B cell (primary cell): ENCODE results near the gene RFTN2. TPM values are rescaled to one million over a fixed set of nuclear protein-coding genes. Genes with fewer than 3 reads are reported as not detected.

ENCODE experiments used
- ATAC-seq: fragments of 200-7000 bp; cut with Tn5 transposase; one replicate; pipeline ENCODE4 v1.10.0; 2021; ENCODE audit warnings: low read depth, mild to moderate bottlenecking, moderate number of reproducible peaks, moderate library complexity
- CTCF ChIA-PET: fragments of 350-600 bp; sonication (Branson Sonifier 250); formaldehyde crosslinking; loops from one replicate; lab custom pipeline; 2021; ENCODE audit warnings: antibody characterized with exemption, inconsistent platforms; lab: Charles Lee
- POLR2A ChIA-PET: fragments of 350-600 bp; sonication (Branson Sonifier 250); formaldehyde crosslinking; loops from one replicate; lab custom pipeline; 2021; ENCODE audit warnings: antibody characterized with exemption; lab: Charles Lee
- DNase-seq: peaks from one replicate; pipeline ENCODE4 v3.0.0; 2013
- H2AFZ ChIP-seq: 2 replicates; pipeline ENCODE4 v1.6.1; 2012; ENCODE audit warnings: mild to moderate bottlenecking, low read depth, low read length; ENCODE audit not compliant: insufficient read depth, poor library complexity, severe bottlenecking
- H3K27ac ChIP-seq, 2 donors: 1 replicate in 1 of 2; 2 replicates in 1 of 2; pipeline ENCODE4 v1.5.1; 2012 to 2013; ENCODE audit warnings: low read length in 2 of 2, mild to moderate bottlenecking in 2 of 2, moderate library complexity in 1 of 2
- H3K27me3 ChIP-seq, 4 experiments: fragments of 200-600 bp in 1 of 4; sonication (generic) in 1 of 4; replicated peaks in 1 of 4; 1 replicate in 2 of 4; 2 replicates in 2 of 4; pipeline versions ENCODE4 v1.6.1 to v1.7.0; 2013 to 2016; ENCODE audit warnings: low read length in 3 of 4, mild to moderate bottlenecking in 2 of 4, mixed read lengths in 1 of 4, moderate library complexity in 1 of 4; ENCODE audit not compliant: insufficient read depth in 4 of 4, control insufficient read depth in 3 of 4; ENCODE audit errors: control extremely low read depth in 1 of 4
- H3K36me3 ChIP-seq, 2 experiments: replicated peaks in 1 of 2; 1 replicate in 1 of 2; 2 replicates in 1 of 2; pipeline versions ENCODE4 v1.6.1 to v1.7.1; 2013; ENCODE audit warnings: low read length in 1 of 2; ENCODE audit not compliant: insufficient read depth in 2 of 2, control insufficient read depth in 1 of 2; ENCODE audit errors: control extremely low read depth in 1 of 2, extremely low read depth in 1 of 2
- H3K4me1 ChIP-seq, 2 donors: fragments of 200-600 bp in 1 of 2; sonication (generic) in 1 of 2; 1 replicate in 1 of 2; 2 replicates in 1 of 2; pipeline versions ENCODE4 v1.5.1 to v1.6.1; 2013 to 2017; ENCODE audit warnings: low read length in 2 of 2; ENCODE audit not compliant: control insufficient read depth in 2 of 2, insufficient read depth in 2 of 2
- H3K4me2 ChIP-seq: replicated peaks from 2 replicates; pipeline ENCODE3; 2012; ENCODE audit warnings: mild to moderate bottlenecking, low read depth, low read length; ENCODE audit not compliant: poor library complexity, severe bottlenecking
- H3K4me3 ChIP-seq, 5 experiments: fragments of 200-600 bp in 1 of 5; sonication (generic) in 1 of 5; 1 replicate in 3 of 5; 2 replicates in 2 of 5; pipeline versions ENCODE4 v1.5.1 to v1.7.0; 2011 to 2016; ENCODE audit warnings: low read length in 4 of 5, mild to moderate bottlenecking in 4 of 5, low read depth in 2 of 5, control low read depth in 1 of 5, moderate library complexity in 1 of 5; ENCODE audit not compliant: insufficient read depth in 1 of 5; ENCODE audit errors: control extremely low read depth in 1 of 5, extremely low read depth in 1 of 5
- H3K79me2 ChIP-seq: fragments of 200-600 bp; sonication (generic); one replicate; pipeline ENCODE4 v1.6.0; 2016; ENCODE audit warnings: low read length; ENCODE audit not compliant: control insufficient read depth, insufficient read depth
- H3K9ac ChIP-seq: fragments of 200-600 bp; sonication (generic); 2 replicates; pipeline ENCODE4 v1.6.1; 2017; ENCODE audit warnings: mild to moderate bottlenecking, low read length, moderate library complexity
- H3K9me3 ChIP-seq, 3 donors: one replicate each; pipeline versions ENCODE4 v1.6.1 to v1.7.1; 2013; ENCODE audit warnings: low read length in 2 of 3; ENCODE audit not compliant: control insufficient read depth in 2 of 3, insufficient read depth in 1 of 3; ENCODE audit errors: control extremely low read depth in 1 of 3
- H4K20me1 ChIP-seq: 2 replicates; pipeline ENCODE4 v1.6.0; 2012; ENCODE audit warnings: mild to moderate bottlenecking, low read length; ENCODE audit not compliant: insufficient read depth, control insufficient read depth, poor library complexity, severe bottlenecking
- H3K27ac Mint-ChIP-seq: one replicate; pipeline ENCODE4 v1.8.0; 2021; ENCODE audit warnings: mixed read lengths
- H3K27me3 Mint-ChIP-seq: one replicate; pipeline ENCODE4 v1.8.0; 2021; ENCODE audit warnings: mixed read lengths
- H3K4me1 Mint-ChIP-seq: one replicate; pipeline ENCODE4 v1.8.0; 2021; ENCODE audit warnings: mixed read lengths
- H3K4me3 Mint-ChIP-seq: one replicate; pipeline ENCODE4 v1.8.0; 2021; ENCODE audit warnings: mixed read lengths
- H3K9me3 Mint-ChIP-seq: one replicate; pipeline ENCODE4 v1.8.0; 2022; ENCODE audit warnings: mixed read lengths; ENCODE audit not compliant: insufficient read depth
- CTCF ChIP-seq: fragments of 200-600 bp; IDR thresholded peaks from one replicate; pipeline ENCODE4 v1.8.0; 2022; ENCODE audit warnings: antibody characterized with exemption, mild to moderate bottlenecking
- EZH2 ChIP-seq: IDR thresholded peaks from 2 replicates; pipeline ENCODE4 v1.6.1; 2012; ENCODE audit warnings: borderline replicate concordance, low read depth, mild to moderate bottlenecking, moderate library complexity, low read length; ENCODE audit not compliant: insufficient read depth, poor library complexity, severe bottlenecking
- WGBS: methylation state at CpG from one replicate; pipeline ENCODE4 v1.1.5; 2013; ENCODE audit warnings: missing lambda C conversion rate; ENCODE audit not compliant: insufficient coverage; 5-methylcytosine and 5-hydroxymethylcytosine counted together
- intact Hi-C: fragments of 100-400 bp; cut with micrococcal nuclease; formaldehyde crosslinking; loops from one replicate; pipeline ENCODE4 v1.10.0; 2022
- polyA plus RNA-seq: library from polyadenylated mRNA; depleted of rRNA; stranded (reverse); fragments of >200 nt; gene quantifications from 2 replicates; pipeline ENCODE4 v1.2.3, GENCODE V29; 2012
- total RNA-seq, 2 donors: library from RNA; stranded (reverse); fragments of 120-200 nt in 1 of 2; gene quantifications; 1 replicate in 1 of 2; 2 replicates in 1 of 2; pipeline versions ENCODE4 v1.2.3 to v1.2.4, GENCODE V29; 2013 to 2022

RFTN2 gene
- total and polyA plus RNA-seq, 2 donors (not counting 1 experiment from before 2014, with no cell fraction given) = not detected

GRCh38 chr2:197657562-197657961 lies 17.8 kb downstream of the RFTN2 start:
- no peak overlapping the region for H3K4me3 Mint-ChIP-seq
- POLR2A ChIA-PET = no interaction called here
- Histone ChIP-seq H3K79me2 (no peaks in the 10 kb centered on the region), H3K27me3 (no peaks in the 10 kb centered on the region), H3K4me3 (no peak overlapping the region), H3K9ac (no peak overlapping the region), H4K20me1 (no peaks in the 10 kb centered on the region), H3K36me3 (no peaks in the 10 kb centered on the region), H2AFZ (no peak overlapping the region), H3K9me3 (peaks cover 0 to 3% (median 0%) of the 10 kb centered on the region in 3 donors), H3K27ac (no peak overlapping the region), H3K4me2 (no peak overlapping the region), H3K4me1 (no peaks in the 10 kb centered on the region)
- H3K27me3 Mint-ChIP-seq = no peaks in the 10 kb centered on the region
- H3K4me1 Mint-ChIP-seq = no peaks in the 10 kb centered on the region
- CTCF ChIA-PET = interaction anchor here (0.6 kb wide), 1 partner anchor 23 kb away, joined by 3 read pairs; no protein-coding TSS in a partner anchor
- DNase-seq (no peak), ATAC-seq (no peak)
- H3K27ac Mint-ChIP-seq = no peak overlapping the region
- intact Hi-C loops = no loop called here
- H3K9me3 Mint-ChIP-seq = no peaks in the 10 kb centered on the region
- TF ChIP-seq CTCF = no peak
- TF ChIP-seq EZH2 = no peak

- DNase-seq = no peak
- H3K4me2 ChIP-seq = no peak overlapping the region
- CTCF ChIA-PET = no interaction called here
- no peak overlapping the region for H3K27ac ChIP-seq
- no peaks in the 10 kb centered on the region for H3K4me1 Mint-ChIP-seq
- WGBS = no CpG with 5 or more reads among the region's 3 CpGs
- H4K20me1 ChIP-seq = no peaks in the 10 kb centered on the region
- H3K79me2 ChIP-seq = no peaks in the 10 kb centered on the region
- H3K4me3 Mint-ChIP-seq = no peak overlapping the region
- H3K36me3 ChIP-seq = no peaks in the 10 kb centered on the region
- TF ChIP-seq EZH2 (no peak), CTCF (no peak)
- POLR2A ChIA-PET = no interaction called here
- no peaks in the 10 kb centered on the region for H3K4me1 ChIP-seq
- H3K27ac Mint-ChIP-seq = no peak overlapping the region
- peaks cover 30% of the 10 kb centered on the region for H3K27me3 Mint-ChIP-seq
- no peaks in the 10 kb centered on the region for H3K9me3 ChIP-seq
- no peak overlapping the region for H3K4me3 ChIP-seq
- intact Hi-C loops = no loop called here
- no peak overlapping the region for H3K9ac ChIP-seq
- no peaks in the 10 kb centered on the region for H3K9me3 Mint-ChIP-seq
- H2AFZ ChIP-seq = no peak overlapping the region
- peaks cover 0 to 6% (median 1%) of the 10 kb centered on the region in 4 experiments for H3K27me3 ChIP-seq
- ATAC-seq = no peak
Measured at GRCh38 chr2:197647961-197648690, 27.3 kb downstream of the RFTN2 start.
